Renal cortex interstitium (tissue), 11 donors: Measurements from ENCODE around the gene PBRM1. TPM values are rescaled to one million over a fixed set of nuclear protein-coding genes. Genes with fewer than 3 reads are reported as not detected.
"Not testable (repeated sequence)": the region's sequence is repeated elsewhere in the genome, so short reads cannot be mapped to it uniquely, and the experiment has no call there.

ENCODE experiments used
- DNase-seq, 11 donors: peaks; one replicate each; pipeline ENCODE4 v3.0.0-alpha.2; 2013; ENCODE audit warnings: low read depth in 9 of 11, low spot score in 4 of 11; ENCODE audit errors: extremely low read depth in 1 of 11
- polyA plus RNA-seq, 3 donors: library from polyadenylated mRNA; unstranded; fragments of 120-200 nt; gene quantifications; one replicate each; pipeline ENCODE4 v1.2.1, GENCODE V29; 2013; ENCODE audit not compliant: insufficient read length in 3 of 3

The PBRM1 gene
- polyA plus RNA-seq, 3 donors = 56.3 to 65.6 (median 64.0) TPM

DNA sequence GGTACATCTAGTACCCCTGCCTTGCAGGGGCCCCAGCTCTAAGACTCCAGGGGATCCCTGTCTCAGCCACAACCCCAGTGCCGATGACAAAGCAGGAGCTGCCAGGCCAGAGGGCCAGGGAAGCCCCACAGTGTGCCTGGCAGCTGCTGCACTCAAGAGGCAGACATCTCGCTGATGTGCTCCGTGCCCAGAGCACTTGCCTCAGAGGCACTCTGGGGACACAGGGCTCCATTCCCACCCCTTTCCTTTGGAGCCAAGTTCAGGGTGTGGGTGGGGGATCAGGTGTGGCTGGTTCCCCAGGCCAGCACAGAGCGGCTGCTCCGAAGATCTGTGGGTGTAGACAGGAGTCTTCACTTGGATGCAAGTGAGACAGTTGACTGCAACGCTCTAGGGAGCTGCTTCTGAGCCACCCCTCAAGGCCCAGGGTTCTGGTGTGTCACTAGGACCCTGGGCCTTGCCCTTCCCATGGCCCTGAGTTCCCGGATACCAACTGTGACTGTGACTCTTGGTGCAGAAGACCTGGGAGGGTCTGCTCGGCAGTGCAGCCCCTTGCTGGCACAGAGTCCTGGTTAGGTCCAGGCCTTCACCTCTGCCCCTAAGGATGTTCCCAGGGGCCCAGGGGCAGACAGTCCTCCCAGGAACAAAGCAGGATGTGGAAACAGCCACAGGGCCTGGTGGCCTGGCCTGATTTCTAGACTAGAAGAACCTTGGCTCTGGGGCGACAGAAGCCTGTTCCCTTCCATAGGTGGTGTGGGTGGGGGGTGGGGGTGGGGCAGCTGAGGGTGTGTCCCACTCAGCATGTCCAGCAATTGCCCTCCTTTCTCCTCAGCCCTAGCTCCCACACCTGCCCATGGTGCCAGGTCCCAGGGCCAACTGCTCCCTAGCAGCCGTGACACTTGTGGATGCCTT is 154.5 kb downstream of the PBRM1 start:
- no peak for DNase-seq

DNA sequence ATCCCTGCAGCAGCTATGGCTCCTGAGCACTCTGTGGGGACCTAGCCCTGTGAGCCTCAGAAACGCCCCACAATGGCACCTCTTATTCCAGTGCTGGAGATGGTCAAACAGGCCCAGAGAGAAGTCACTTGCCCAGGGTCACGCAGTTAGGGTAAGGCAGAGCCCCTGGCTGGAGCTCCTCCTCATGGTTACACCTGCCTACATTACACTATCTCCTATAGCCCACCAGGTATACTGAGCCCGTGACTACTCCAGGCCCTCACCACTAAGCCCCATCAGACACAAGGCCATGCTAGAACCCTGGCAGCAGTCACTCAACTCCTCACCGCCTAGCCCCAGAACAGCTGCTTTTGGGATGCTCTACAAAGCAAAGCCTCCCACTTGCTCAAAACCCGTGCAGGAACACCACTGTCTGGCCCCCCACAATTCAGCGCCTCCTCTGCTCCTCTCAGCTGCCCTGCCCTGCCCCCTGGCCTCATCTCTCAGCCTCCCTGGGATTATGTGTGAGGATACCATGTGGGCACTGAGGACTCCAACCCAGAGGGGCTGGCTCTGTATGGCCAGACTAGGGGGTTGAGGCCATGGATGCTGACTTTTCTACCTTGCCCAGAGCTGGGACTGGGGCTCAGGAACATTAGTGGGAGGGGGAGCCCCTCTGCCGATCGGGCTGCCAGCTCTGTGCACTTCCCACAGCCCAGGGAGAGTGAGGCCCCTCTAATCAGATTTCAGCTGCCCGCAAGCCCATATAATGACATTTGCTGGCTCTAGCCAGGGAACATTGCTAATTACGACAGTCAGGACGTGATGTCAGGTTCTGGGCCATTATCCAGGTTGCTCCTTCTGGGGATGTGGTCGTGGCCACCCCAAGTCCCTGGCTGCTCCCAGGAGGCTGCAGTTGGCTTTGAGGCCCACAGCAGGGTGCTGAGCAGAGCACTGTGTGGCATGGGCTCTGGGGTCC is 156.1 kb downstream of the PBRM1 start:
- DNase-seq = no peak

DNA sequence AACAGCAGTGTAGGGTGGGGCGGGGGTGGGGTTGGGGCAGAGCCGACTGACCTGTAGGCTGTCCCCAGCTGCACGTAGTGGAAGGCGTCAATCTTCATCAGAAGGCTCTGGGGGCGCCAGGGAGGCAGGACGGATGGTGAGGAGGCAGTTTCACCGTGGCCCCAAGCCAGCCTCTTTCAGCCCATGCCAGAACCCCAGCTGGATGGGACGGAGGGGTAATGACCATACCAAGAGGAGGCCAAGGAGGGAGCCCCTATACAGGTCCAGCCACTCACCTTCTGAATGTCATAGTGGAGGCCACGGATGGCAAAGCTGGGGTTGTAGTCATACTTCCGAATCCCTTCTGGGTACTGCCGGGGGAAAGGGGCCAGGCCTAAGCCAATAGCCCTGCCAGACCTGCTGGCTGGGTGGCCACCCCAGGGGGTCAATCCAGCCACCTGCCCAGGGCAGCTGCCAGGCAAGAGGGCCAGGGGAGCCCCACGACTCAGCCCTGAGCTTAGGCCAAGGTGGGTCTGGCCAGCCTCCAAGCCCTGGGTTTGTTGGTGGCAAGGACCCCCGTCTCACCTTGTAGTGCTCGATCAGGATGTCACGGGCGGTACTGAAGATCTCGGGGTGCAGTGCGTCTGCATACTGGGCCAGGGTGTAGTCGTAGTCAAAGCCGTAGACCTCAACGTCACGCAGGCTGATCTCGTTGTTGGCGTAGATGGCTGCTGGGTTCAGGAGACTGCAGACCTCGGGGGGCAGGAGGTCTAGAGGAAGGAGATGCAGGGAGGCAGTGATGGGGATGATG is 156.9 kb downstream of the PBRM1 start:
- DNase-seq = no peak

DNA sequence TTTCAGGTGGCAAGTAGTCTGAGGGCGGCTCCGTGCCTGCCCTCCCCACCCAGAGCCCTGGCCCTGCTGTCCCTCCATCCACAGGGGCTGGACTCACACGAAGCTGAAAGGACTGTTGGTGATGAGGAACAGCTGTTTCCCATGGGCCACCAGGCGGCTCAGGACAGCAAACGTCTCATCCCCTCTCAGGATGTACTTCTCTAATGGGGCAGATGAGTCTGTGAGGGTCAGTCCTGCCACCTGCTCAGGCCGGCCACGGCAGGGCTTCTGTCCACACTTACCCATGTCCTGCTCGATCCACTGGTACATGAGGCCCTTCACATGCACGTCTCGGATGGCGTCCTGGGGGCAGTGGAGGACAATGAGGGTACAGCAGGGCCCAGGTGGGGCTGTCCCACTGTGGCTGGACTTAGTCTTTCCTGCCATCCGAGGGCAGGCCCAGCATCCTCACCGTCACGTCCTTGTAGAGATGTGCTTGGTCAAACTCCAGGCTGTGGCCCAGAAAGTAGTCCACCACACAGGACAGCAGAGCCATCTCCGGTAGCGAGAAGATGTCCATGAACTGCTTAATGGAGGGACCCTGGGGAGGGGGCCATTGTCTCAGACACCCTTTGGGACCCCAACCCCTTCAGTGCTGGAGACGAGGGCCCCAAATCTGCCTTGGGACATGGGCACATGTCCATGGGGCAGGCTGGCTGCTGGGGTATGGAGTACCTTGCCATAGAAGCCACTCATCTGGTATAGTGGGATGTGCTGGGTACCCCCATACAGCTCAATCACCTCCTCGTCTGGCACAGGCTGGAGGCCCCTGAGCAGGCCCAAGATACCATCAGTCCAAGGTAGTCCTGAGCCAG is 157.8 kb downstream of the PBRM1 start:
- DNase-seq = no peak

DNA sequence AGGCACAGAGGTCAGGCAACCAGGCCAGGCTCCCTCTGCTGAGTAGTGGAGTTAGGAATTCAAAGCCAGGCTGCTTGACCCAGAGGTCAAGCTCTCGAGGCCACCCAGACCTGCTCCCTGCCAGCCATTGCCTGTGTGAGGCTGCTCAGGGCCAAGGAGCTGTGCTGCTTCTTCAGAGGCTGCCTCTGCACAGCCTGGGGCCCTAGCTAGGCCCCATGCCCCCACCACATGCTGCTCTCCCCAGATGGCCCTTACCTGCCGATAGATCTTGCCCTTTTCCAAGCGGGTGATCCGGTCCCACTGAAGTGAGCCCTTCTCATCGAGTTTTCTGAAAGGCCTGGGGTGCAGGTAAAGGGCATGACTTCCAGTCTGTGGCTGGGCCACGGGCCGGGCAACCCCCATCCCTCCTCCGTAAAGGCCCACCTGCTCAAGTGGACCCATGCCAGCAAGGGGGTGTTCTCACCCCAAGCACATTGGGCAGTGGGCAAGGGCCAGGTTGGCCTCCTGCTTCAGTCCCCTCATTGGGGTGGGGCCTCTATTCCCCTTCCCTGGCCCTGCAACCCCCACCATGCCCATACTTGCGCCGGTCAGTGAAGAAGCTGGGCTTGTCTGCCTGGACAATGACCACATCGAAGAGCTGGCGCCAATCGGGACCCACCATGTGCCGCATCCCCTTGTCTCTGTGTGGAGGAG is 158.5 kb downstream of the PBRM1 start:
- DNase-seq = no peak

DNA sequence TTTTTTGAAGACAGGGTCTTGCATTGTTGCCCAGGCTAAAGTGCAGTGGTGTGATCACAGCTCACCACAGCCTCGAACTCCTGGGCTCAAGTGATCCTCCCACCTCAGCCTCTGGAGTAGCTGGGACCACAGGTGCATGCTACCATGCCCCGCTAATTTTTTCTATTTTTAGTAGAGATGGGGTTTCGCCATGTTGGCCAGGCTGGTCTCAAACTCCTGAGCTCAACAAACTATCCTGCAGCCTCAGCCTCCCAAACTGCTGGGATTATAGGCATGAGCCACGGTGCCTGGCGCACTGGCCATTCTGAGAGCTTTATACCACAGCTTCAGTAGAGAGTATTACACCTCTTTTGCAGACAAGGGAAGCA is 159.1 kb downstream of the PBRM1 start:
- not testable (repeated sequence) for DNase-seq

DNA sequence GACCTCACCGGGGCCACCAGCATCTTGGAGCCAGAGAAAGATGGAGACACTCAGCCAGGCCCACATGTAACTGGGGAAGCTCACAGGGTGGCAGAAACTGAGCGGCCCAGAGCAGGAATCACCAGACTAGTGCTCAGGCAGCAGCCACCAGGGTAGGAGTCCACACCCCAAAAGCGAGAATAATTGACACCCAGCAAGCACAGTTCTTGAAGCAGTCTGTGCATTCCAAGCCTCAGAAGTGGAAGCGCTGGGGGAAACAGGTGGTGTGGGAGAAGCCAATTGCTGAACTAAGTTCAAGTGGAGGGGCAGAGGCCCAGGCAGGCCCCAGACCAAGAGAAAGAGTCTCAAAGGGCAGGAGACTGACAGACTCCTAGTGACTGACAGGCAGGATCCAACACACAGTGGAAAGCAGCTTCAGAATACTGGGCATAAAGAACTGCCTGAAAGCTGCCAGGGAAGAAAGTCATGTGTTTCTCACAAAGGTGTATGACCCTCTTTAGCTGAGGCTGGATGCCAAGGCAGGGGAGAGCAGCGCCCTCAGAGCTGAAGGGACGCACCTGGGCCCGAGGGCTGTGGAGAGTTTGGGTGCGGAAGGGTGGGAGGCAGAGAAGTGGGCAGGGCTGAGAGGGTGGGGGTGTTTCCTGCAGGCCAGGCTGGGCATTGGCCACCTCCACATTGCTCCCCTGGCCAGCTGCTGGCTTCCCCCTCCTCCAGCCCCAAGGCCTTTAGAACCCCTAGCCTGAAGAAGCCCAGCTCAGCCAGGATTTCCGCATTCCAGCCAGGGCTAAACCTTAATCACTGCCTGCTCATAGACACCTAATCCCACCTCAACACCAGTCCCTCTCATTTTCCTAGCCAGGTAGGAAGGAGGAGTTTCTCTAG is 159.8 kb downstream of the PBRM1 start:
- no peak for DNase-seq

DNA sequence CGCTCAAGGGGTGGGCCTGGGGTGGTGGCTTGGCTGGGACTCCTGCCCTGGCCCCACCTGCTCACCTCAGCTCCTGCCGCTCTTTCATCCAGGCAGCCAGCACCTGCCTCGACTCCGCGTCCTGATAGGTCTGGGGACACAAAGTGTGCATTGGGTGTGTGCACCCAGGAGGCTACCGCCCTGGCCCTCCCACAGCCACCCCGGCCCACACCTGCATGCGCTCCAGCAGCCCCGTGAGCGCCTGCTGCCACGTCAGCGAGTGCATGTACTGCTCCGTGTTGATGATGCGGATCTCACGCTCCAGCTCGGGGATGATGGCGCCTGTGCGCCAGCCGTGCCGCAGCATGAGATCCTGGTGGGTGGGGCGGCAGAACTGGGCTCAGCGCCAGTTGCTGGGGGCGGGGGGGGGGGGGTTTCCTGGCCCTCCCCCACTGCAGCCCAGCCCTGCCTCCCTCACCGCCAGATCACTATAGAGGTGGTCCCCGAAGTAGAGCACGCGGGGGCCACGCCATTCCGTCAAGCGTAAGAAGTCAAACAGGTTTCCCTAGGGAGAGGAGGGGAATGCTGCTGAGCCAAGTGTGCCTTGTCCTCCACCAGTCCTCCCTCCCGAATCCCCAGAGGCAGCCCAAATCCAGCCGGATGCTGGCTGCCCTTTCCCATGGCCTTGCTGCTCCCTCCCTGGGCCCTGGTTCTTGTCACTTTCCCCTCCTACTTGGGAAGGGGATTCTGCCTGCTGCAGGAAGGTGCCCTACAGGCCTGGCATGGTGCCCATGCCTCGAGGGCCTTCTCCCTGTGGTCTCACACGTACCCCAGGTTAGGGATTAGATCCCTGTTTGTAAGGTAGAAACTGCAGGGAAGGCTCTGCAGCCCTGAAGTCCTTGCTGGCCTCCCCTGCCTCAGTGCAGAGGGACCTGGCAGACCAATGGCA is 160.7 kb downstream of the PBRM1 start:
- peak in 1 of 11 donors; percentile 50 for DNase-seq

DNA sequence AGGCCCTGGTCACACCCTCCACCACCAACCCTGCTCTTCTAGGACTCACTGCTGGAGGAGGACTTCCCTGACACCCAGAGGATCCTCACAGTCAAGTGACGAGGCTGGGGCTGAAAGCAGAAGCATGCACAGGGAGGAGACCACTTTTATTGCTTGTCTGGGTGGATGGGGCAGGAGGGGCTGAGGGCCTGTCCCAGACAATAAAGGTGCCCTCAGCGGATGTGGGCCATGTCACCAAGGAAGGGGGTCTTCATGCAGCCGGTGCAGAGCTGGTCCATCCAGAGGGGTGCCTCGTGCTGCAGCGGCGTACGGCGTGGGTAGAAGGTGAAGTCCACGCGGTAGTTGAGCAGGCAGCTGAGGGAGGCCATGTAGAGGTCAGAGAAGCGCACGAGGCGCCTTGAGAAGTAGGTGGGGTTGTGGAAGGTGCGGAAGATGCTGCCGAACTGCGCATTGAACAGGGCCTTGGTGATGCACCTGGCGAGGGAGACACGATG is 161.4 kb downstream of the PBRM1 start:
- no peak for DNase-seq

DNA sequence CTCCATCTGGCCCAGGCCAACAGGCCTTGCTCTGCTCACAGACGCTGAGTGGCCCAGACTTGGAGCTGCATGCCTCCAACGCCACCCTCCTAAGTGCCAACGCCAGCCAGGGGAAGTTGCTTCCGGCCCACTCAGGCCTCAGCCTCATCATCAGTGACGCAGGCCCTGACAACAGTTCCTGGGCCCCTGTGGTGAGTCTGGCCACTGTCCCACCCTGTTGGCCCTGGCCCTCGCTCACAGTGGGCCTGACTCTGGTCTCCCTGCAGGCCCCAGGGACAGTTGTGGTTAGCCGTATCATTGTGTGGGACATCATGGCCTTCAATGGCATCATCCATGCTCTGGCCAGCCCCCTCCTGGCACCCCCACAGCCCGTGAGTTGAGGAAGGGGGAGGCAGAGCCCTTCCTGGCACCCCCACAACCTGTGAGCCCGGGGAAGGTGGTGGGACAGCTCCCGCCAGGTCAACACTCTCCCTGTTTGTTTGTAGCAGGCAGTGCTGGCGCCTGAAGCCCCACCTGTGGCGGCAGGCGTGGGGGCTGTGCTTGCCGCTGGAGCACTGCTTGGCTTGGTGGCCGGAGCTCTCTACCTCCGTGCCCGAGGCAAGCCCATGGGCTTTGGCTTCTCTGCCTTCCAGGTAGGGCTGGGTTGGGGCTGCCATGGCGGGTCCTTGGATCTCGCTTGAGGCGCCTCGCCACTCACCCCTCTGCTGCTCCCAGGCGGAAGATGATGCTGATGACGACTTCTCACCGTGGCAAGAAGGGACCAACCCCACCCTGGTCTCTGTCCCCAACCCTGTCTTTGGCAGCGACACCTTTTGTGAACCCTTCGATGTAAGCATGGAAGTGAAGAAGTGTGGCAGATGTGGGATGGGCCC is 162.1 kb downstream of the PBRM1 start:
- DNase-seq = no peak

DNA sequence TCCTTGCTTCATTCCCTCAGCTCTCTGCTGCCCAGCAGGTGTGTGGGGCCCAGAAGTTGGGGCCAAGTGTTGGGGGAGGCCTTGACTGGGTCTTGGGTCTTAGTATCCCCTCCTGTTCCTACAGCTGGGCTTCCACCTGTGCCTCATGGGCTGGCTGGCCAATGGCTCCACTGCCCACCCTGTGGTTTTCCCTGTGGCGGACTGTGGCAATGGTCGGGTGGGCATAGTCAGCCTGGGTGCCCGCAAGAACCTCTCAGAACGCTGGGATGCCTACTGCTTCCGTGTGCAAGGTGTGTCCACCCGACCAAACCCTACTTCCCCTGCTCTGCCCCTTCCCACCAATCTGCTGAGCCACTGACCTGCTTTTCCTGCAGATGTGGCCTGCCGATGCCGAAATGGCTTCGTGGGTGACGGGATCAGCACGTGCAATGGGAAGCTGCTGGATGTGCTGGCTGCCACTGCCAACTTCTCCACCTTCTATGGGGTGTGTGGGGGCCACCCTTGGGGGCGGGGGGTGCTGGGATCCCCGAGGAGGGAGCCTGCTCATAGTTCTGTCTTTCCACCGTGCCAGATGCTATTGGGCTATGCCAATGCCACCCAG is 163.0 kb downstream of the PBRM1 start:
- no peak for DNase-seq

DNA sequence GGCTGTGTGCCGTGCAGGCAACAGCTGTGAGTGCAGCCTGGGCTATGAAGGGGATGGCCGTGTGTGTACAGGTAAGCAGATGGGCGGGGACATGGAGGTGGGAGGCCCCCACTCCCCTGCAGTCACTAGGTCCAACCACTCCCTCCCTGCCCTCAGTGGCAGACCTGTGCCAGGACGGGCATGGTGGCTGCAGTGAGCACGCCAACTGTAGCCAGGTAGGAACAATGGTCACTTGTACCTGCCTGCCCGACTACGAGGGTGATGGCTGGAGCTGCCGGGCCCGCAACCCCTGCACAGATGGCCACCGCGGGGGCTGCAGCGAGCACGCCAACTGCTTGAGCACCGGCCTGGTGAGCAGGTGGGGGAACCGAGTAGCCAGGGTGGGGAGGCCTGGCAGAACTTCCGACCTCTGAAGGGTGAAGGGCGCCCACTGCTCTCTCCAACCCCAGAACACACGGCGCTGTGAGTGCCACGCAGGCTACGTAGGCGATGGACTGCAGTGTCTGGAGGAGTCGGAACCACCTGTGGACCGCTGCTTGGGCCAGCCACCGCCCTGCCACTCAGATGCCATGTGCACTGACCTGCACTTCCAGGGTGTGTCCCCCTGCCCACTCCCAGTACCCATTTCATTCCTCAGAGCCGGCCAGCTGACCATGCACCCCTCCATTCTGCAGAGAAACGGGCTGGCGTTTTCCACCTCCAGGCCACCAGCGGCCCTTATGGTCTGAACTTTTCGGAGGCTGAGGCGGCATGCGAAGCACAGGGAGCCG is 163.6 kb downstream of the PBRM1 start:
- DNase-seq = no peak

DNA sequence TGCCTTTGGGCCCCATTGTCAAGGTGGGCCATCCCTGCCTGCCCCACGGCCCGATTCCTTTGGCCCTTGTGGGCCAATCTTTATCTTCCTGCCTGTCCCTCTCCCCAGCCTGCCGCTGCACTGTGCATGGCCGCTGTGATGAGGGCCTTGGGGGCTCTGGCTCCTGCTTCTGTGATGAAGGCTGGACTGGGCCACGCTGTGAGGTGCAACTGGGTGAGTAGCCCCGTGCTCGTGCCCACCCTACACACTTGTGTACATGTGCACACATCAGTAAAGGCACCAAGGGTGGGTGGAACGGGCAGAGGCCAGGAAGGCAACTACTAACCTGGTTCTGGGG is 164.3 kb downstream of the PBRM1 start:
- no peak for DNase-seq
